Loucy (cell line): ENCODE data around the gene CLDN24.

Experiments used
- EZH2phosphoT487 ChIP-seq: fragments of 200-600 bp; IDR thresholded peaks from 2 replicates; pipeline ENCODE4 v1.6.1; 2018; ENCODE audit warnings: antibody characterized with exemption, mild to moderate bottlenecking, moderate library complexity, borderline replicate concordance
- TF ChIP-seq, protein P1 (sequence below): fragments of 200-600 bp; sonication (generic); conservative IDR thresholded peaks from 2 replicates; pipeline ENCODE4 v1.5.1; 2014; ENCODE audit warnings: mild to moderate bottlenecking, antibody characterized with exemption, low read length

DNA sequence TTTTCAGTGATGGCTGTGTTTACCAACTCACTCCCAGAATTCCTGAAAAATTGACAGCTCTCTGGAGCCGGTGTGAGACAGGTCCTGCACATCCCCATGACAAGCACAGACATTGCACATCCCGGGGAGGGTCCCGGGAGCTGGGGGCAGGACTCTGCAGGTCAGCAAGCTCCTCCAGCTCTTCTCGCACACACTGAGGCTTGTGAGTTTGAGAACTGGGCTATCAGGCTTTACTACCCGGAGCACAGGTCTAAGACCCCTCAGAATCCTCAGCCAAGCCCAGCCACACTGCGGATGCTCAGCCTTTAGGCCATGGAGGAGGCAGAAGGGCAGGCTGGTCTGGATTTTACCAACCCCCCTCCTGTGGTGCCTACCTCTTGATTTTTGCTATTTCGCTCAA lies 5.6 kb upstream of the CLDN24 start:
- TF ChIP-seq, protein P1, sequence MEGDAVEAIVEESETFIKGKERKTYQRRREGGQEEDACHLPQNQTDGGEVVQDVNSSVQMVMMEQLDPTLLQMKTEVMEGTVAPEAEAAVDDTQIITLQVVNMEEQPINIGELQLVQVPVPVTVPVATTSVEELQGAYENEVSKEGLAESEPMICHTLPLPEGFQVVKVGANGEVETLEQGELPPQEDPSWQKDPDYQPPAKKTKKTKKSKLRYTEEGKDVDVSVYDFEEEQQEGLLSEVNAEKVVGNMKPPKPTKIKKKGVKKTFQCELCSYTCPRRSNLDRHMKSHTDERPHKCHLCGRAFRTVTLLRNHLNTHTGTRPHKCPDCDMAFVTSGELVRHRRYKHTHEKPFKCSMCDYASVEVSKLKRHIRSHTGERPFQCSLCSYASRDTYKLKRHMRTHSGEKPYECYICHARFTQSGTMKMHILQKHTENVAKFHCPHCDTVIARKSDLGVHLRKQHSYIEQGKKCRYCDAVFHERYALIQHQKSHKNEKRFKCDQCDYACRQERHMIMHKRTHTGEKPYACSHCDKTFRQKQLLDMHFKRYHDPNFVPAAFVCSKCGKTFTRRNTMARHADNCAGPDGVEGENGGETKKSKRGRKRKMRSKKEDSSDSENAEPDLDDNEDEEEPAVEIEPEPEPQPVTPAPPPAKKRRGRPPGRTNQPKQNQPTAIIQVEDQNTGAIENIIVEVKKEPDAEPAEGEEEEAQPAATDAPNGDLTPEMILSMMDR: no peak
- no peak for TF ChIP-seq EZH2phosphoT487
